HG03280 (cell line): ENCODE measurements around the gene ITIH4.

Experiments
- ATAC-seq: cut with Tn5 transposase; IDR thresholded peaks from one replicate; pipeline ENCODE4 v1.9.1; 2021; ENCODE audit warnings: mild to moderate bottlenecking, moderate library complexity; ENCODE audit not compliant: unreplicated experiment

The ITIH4 gene

DNA sequence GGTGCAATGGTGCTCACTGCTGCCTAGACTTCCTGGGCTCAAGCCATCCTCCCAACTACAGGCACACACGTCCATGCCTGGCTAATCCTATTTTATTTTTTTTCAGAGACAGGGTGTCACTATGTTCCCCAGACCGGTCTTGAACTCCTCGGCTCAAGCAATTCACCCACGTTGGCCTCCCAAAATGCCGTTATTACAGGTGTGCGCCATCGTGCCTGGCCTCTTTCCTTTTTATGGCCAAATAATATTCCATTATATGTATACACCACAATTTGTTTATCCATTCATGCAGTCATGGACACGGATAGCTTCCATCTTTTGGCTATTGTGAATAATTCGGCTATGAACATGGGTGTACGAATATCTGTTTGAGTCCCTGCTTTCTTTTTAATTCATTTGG is 58.8 kb downstream of the ITIH4 start:
- ATAC-seq: no peak

DNA sequence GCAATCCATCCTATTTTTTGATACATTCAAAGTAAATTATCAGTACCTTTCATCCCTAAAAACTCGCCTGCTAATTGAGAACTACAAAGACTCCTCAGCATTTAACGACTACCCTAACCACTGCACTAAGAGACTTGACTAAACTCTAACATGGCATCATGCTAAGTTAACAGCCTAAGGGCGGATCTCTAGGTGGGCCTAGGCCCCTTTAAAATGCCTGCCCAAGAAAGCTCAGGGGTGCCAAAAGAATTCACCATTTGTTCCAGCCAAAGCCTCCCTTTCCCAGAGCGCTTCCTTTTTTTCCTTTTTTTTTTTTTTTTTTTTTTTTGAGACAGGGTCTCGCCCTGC is 59.2 kb downstream of the ITIH4 start:
- no peak for ATAC-seq

DNA sequence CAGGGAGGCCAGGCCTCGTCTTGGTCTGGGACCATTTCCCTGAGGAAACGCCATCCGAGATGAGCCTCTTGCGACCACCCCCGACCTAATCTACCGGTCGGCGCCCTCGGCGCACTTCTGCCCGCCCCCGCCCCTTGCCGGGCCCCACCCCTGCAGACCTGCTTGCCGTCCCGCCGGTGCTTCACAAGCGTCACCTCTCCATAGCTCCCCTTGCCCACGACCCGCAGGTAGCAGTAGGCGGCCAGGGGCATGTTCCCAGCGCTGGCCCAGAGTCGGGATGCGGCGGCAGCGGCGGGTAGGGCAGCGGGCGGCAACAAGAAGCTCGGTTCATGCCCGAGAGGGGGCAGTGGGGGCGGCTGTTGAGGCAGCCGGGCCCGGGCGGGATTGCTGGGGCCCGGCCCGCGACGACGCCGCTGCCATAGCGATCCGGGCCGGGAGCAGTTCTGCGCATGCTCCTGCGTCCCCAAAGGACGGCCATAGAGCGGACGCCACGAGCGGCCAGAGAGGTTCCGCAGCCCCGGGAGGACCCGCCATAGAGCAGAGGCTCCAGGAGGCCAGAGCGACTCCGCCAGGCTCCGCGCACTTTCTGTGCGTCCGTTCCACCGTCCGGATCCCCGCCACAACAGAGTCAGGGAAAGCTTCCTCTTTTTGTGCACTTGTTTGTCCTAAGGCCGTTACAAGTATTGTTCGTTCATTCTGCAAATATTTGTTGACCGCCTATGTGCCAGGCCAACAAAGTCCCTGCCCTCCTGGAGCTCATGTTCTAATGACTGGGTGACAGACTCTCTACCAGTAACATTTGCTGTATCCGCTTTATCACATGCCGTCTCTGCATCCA is 59.8 kb downstream of the ITIH4 start, which contains the start of gene NEK4:
Gene NEK4, minus strand, starts transcription at position 445 of the 838 bp plus-strand sequence. Its CDS starts 194 bp downstream, at position 251.
- peak; percentile 92 for ATAC-seq

DNA sequence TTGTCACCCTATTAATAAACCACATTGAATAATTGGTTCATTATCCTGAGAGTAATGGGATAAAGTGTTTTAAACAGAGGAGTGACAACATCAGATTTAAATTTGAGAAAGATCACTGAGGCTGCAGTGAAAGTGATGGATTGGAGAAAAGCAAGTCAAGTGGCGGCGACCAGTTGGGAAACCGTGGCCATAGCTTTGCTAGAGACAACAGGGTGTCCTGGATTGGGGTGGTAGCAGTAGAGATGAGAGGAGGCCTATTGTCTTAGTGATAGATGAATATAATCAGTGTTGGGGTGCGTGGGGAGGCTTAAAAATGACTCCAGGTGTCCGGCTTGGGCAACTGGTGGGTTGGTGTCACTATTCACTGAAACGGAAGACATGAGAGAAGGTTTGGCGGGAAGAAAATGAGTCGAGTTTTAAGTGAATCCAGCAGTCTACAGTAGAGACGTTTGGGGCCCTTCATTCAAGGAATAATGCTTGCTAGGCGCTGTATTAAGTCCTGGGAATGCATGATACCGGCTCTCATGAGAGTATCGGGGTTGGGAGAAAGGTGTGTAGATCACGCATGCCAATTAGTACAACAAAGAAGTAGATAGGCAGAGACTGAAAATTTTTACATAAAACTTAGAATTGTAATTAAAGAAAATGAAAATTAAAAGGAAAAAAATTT is 60.6 kb downstream of the ITIH4 start:
- no peak for ATAC-seq

DNA sequence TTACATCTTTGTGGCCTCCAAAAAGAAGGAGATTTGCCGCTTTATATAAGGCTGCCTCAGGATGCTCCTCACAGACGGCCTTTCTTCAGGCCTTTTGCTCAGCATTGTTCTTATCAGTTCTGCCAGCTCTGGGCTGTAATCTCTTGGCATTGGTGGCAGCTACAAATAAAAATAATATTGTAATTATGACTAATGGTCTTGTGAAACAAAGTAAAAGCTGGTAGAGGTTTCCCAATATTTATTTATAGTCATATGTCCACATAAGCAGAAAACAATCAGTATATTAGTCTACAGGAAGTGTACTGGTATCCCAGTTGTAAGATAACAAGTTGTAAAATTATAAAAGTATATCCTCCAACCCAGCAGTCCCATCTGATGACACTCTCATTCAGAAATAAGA is 67.0 kb downstream of the ITIH4 start:
- no peak for ATAC-seq
